ENCODE measurements around the gene LRTM2. TPM values are rescaled to one million over a fixed set of nuclear protein-coding genes. Genes with fewer than 3 reads are reported as not detected.

Gene LRTM2
- not detected in 5 replicates for total RNA-seq (2022; extraction: Qiagen RNA extraction; ENCODE audit: low read depth)

DNA sequence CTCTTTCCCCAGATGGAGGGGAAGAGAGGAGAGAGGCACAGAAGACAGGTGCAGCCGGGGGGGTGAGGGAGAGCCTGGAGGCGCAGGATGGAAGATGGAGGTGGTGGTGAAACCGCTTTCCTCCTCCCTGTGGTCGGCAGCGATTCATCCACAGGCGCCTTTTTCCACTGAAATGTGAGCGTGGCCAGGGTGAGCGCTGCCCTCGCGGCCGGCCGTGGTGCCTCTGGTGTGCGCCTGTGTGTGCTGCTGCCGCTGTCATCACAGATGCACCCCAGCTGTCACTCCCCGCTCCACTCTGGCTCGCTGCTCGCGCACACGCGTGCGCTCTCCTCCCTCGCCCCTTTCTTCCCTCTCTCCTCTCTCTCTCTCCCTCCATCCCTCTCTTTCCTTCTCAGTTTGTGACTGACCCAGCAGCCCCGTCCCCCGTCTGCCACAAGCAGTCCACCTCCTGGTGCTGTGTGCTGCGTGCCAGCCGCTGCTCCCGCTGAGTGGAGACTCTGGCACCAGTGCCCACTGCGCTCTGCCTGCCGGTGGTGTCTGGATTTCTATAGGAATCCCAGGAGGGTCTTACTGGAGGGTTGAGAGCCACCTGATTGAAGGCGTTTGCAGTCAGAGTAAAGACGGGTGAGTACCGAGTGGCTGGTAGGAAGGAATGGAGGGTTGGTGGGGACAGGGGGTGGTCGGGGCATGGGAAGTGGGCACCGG is at the start of gene LRTM2:
TSS of gene LRTM2 (plus strand) at position 375 of the 705 bp plus-strand sequence. CDS start 7,584 bp downstream, outside the sequence.

Other genes with a start within 250 kb of the LRTM2 start
- gene FBXL14, start 226.0 kb upstream of the LRTM2 start, total RNA-seq (2022; extraction: Qiagen RNA extraction; ENCODE audit: low read depth) = 7.9 to 13.4 TPM (median 12.7 TPM) in 5 replicates
- gene WNT5B, start 191.3 kb upstream of the LRTM2 start, total RNA-seq (2022; extraction: Qiagen RNA extraction; ENCODE audit: low read depth) = 1.3 to 2.3 TPM (median 2.1 TPM) in 5 replicates
- gene ADIPOR2, start 129.5 kb upstream of the LRTM2 start, total RNA-seq (2022; extraction: Qiagen RNA extraction; ENCODE audit: low read depth) = 47.3 to 55.1 TPM (median 52.1 TPM) in 5 replicates
- not detected in 5 replicates for gene CACNA2D4, start 98.1 kb downstream of the LRTM2 start, total RNA-seq (2022; extraction: Qiagen RNA extraction; ENCODE audit: low read depth)
- 6.4 to 8.9 TPM (median 7.7 TPM) in 5 replicates for gene DCP1B, start 183.9 kb downstream of the LRTM2 start, total RNA-seq (2022; extraction: Qiagen RNA extraction; ENCODE audit: low read depth)
- 0.02 TPM in 1 of 5 replicates, not detected in the others for gene CACNA1C, start 232.4 kb downstream of the LRTM2 start, total RNA-seq (2022; extraction: Qiagen RNA extraction; ENCODE audit: low read depth)

All from A549 treated with RU486 at 1 μM for 4 hours (cell line).